Activated CD4-positive, CD25-positive, alpha-beta regulatory T cell (primary cell): ENCODE data around the gene DSG4.

Source experiments
- DNase-seq, 4 experiments: peaks; one replicate each; lab custom pipeline; 2025; lab: John Stamatoyannopoulos, UW

DSG4 gene

GRCh38 chr18:31410716-31411483 is 34.3 kb downstream of the DSG4 start:
- DNase-seq = no peak

- DNase-seq = no peak
Measured at GRCh38 chr18:31413137-31413536, 36.6 kb downstream of the DSG4 start.

- no peak for DNase-seq
Measured at GRCh38 chr18:31417850-31418249, 41.3 kb downstream of the DSG4 start.

- no peak for DNase-seq
Measured at GRCh38 chr18:31419457-31419932, 42.9 kb downstream of the DSG4 start.

GRCh38 chr18:31420032-31420431 is 43.5 kb downstream of the DSG4 start:
- DNase-seq = no peak

- no peak for DNase-seq
Measured at GRCh38 chr18:31420524-31420923, 43.9 kb downstream of the DSG4 start.

- DNase-seq = no peak
Measured at GRCh38 chr18:31424383-31424988, 47.9 kb downstream of the DSG4 start.

- no peak for DNase-seq
Measured at GRCh38 chr18:31426021-31426420, 49.4 kb downstream of the DSG4 start.

- DNase-seq = no peak
Measured at GRCh38 chr18:31426871-31427406, 50.4 kb downstream of the DSG4 start.

- DNase-seq = no peak
Measured at GRCh38 chr18:31428211-31428610, 51.6 kb downstream of the DSG4 start.

- no peak for DNase-seq
Measured at GRCh38 chr18:31429623-31430022, 53.0 kb downstream of the DSG4 start.

- no peak for DNase-seq
Measured at GRCh38 chr18:31430072-31430471, 53.5 kb downstream of the DSG4 start.

- no peak for DNase-seq
Measured at GRCh38 chr18:31430554-31430953, 54.0 kb downstream of the DSG4 start.

- no peak for DNase-seq
Measured at GRCh38 chr18:31432316-31432715, 55.7 kb downstream of the DSG4 start.

- no peak for DNase-seq
Measured at GRCh38 chr18:31436825-31437224, 60.2 kb downstream of the DSG4 start.

GRCh38 chr18:31438402-31438801 is 61.8 kb downstream of the DSG4 start:
- DNase-seq = no peak

GRCh38 chr18:31439807-31440325 is 63.3 kb downstream of the DSG4 start:
- no peak for DNase-seq

GRCh38 chr18:31440787-31441186 is 64.2 kb downstream of the DSG4 start:
- DNase-seq = no peak

- no peak for DNase-seq
Measured at GRCh38 chr18:31441493-31441892, 64.9 kb downstream of the DSG4 start.

- DNase-seq = no peak
Measured at GRCh38 chr18:31444142-31444541, 67.6 kb downstream of the DSG4 start.

GRCh38 chr18:31445908-31446307 is 69.3 kb downstream of the DSG4 start:
- DNase-seq = no peak

GRCh38 chr18:31446854-31447253 is 70.3 kb downstream of the DSG4 start:
- DNase-seq = no peak

- no peak for DNase-seq
Measured at GRCh38 chr18:31447530-31448191, 71.1 kb downstream of the DSG4 start, which contains the start of gene DSG3. DSG3 (plus strand) TSS chr18:31447741; CDS start chr18:31447878, 137 bp downstream.
